ENCODE measurements around the gene ZNF70. TPM values are rescaled to one million over a fixed set of nuclear protein-coding genes. Genes with fewer than 3 reads are reported as not detected.

ZNF70 gene
- total RNA-seq, 1 donor from 2014 or later: 4.1 TPM

DNA sequence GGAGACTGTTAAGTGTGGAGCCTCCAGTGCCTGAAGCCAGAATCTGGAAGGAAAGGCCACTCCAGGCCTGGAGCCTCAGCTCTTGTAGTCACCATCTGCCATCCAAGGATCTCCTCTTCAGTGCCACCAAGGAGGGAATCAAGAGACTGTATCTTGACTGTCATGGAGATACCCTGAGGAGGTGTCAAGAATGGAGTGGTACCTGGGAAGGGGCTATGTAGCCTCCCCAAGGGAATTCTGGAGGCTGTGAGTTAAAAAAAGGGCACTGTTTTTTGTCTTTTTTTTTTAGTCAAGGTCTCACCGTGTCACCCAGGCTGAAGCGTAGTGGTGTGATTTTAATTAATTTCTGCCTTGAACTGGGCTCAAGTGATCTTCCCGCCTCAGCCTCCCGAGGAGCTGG, 8.7 kb upstream of the ZNF70 start:
- Histone ChIP-seq H3K4me3 (ENCODE audit: low read depth, low read length) (no peak overlapping the region), H3K36me3 (ENCODE audit: control insufficient read depth, insufficient read depth, low read length) (peaks cover 1% of the 10 kb centered on the region), H3K27me3 (ENCODE audit: control insufficient read depth, insufficient read depth, low read length) (no peaks in the 10 kb centered on the region)
- no peak for DNase-seq (ENCODE audit: low read depth)
- TF ChIP-seq, protein P1, sequence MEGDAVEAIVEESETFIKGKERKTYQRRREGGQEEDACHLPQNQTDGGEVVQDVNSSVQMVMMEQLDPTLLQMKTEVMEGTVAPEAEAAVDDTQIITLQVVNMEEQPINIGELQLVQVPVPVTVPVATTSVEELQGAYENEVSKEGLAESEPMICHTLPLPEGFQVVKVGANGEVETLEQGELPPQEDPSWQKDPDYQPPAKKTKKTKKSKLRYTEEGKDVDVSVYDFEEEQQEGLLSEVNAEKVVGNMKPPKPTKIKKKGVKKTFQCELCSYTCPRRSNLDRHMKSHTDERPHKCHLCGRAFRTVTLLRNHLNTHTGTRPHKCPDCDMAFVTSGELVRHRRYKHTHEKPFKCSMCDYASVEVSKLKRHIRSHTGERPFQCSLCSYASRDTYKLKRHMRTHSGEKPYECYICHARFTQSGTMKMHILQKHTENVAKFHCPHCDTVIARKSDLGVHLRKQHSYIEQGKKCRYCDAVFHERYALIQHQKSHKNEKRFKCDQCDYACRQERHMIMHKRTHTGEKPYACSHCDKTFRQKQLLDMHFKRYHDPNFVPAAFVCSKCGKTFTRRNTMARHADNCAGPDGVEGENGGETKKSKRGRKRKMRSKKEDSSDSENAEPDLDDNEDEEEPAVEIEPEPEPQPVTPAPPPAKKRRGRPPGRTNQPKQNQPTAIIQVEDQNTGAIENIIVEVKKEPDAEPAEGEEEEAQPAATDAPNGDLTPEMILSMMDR (IDR thresholded peaks at IDR 0.05; ENCODE audit: insufficient read depth, low read length, poor library complexity, severe bottlenecking): no peak

DNA sequence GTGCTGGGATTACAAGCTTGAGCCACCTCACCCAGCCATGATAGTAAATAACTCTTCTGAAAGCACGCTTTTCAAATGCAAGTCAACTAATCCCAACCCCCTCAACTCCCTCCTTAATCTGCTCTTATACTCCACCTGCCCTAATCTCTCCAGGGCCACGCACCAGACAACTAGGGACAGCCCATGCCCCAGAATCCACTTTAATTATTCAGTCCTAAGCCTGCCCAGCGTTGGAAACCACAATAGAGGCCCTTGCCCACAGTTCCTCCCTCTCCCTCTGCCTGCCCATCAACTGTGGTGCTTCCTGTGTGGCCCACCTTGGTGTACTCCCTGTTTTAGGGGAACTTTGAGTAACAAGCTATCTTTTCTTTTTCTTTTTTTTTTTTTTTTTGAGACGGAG, 6.0 kb upstream of the ZNF70 start:
- no peak for DNase-seq (ENCODE audit: low read depth)

DNA sequence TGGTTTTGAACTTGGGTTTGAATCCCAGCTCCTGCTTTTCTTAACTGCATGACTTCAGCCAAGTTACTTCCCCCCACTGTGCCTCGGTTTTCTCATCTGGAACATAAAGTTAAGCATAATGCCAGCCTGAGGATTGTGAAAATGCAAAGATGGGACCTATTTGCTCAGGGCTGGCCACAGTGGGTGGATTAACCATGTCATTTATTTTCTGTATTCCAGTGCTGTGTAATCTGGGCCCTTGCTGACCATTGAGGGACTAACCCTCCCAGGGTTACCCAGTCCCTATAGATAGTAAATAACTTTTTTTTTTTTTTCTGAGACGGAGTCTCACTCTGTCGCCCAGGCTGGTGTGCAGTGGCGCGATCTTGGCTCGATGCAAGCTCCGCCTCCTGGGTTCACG, 4.8 kb upstream of the ZNF70 start:
- no peak overlapping the region for H3K4me3 ChIP-seq (ENCODE audit: low read depth, low read length)
- no peaks in the 10 kb centered on the region for H3K27me3 ChIP-seq (ENCODE audit: control insufficient read depth, insufficient read depth, low read length)

More for the DNA sequence above, 6.0 kb upstream of the ZNF70 start:
- Histone ChIP-seq H3K36me3 (ENCODE audit: control insufficient read depth, insufficient read depth, low read length) (no peaks in the 10 kb centered on the region), H3K27me3 (ENCODE audit: control insufficient read depth, insufficient read depth, low read length) (no peaks in the 10 kb centered on the region), H3K4me3 (ENCODE audit: low read depth, low read length) (no peak overlapping the region)
- TF ChIP-seq, protein P1 (IDR thresholded peaks at IDR 0.05; ENCODE audit: insufficient read depth, low read length, poor library complexity, severe bottlenecking): no peak

DNA sequence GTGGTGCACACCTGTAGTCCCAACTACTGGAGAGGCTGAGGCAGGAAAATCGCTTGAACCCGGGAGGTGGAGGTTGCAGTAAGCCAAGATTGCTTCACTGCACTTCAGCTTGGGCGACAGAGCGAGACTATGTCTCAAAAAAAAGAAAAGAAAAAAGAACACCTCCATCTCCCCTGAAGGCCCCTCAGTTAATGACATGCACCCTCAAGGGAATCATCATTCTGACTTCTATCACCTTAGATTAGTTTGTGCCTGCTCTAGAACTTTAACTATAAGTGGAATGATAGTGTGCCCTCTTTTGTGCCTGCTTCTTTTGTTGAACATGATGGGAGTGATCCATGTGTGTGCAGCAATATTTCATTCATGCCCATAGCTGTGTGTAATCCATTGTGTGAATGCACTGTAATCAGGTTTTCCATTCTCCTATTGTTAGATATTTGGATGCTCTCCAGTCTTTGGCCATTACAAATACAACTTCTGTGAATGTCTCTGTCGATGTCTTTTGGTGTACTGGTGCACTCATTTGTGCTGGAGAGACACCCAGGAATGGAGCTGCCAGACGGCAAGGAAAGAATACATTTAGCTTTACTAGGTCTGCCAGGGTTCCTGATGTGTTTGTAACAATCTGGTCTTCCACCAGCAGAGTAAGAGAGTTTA, 4.2 kb upstream of the ZNF70 start:
- no peak for DNase-seq (ENCODE audit: low read depth)
- Histone ChIP-seq H3K27me3 (ENCODE audit: control insufficient read depth, insufficient read depth, low read length) (no peaks in the 10 kb centered on the region), H3K36me3 (ENCODE audit: control insufficient read depth, insufficient read depth, low read length) (no peaks in the 10 kb centered on the region), H3K4me3 (ENCODE audit: low read depth, low read length) (no peak overlapping the region)
- TF ChIP-seq, protein P1 (IDR thresholded peaks at IDR 0.05; ENCODE audit: insufficient read depth, low read length, poor library complexity, severe bottlenecking): no peak

More for the DNA sequence above, 4.8 kb upstream of the ZNF70 start:
- TF ChIP-seq, protein P1 (IDR thresholded peaks at IDR 0.05; ENCODE audit: insufficient read depth, low read length, poor library complexity, severe bottlenecking): no peak
- no peak for DNase-seq (ENCODE audit: low read depth)
- H3K36me3 ChIP-seq (ENCODE audit: control insufficient read depth, insufficient read depth, low read length): no peaks in the 10 kb centered on the region

DNA sequence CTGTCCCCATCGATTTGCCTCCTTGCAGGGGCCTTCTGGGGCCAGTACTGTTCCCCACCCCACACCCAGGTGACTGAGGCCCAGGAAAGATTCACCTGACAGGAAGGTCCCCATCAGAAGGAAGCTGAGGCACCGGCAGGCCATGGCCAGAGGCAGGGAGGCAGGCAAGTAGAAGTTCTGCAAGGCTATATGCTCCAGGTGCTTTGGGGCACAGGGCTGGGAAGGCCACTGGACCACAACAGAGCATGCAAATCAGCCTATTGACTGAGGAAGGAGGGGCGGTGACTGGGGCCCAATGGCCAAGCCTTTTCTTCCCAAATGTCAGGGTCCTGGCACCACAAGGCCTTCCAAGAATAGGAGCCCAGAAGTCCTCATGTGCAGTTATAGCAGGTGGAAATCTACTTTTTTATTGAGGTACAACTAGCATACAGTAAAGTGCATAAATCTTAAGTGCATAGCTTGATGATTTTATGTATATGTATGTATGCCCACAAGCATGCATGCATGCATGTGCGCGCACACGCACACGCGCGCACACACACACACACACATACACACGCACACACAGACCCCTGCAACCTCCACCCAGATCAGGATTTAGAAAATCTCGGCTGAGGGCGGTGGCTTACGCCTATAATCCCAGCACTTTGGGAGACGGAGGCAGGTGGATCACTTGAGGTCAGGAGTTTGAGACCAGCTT, 3.5 kb upstream of the ZNF70 start, which contains the start of gene VPREB3:
VPREB3 (minus strand) TSS at position 206 of the 700 bp plus-strand sequence; CDS start at position 144, 62 bp downstream.
- Histone ChIP-seq H3K36me3 (ENCODE audit: control insufficient read depth, insufficient read depth, low read length) (no peaks in the 10 kb centered on the region), H3K27me3 (ENCODE audit: control insufficient read depth, insufficient read depth, low read length) (no peaks in the 10 kb centered on the region), H3K4me3 (ENCODE audit: low read depth, low read length) (no peak within 1 kb of the TSS)
- no peak for DNase-seq (ENCODE audit: low read depth)
- TF ChIP-seq, protein P1 (IDR thresholded peaks at IDR 0.05; ENCODE audit: insufficient read depth, low read length, poor library complexity, severe bottlenecking): no peak

Data from kidney epithelial cell (primary cell).